Fibroblast of skin of left quadriceps (primary cell): ENCODE results near the gene PILRA.

Experiments
- DNase-seq, 2 experiments: peaks; one replicate each; pipeline ENCODE4 v3.0.0-alpha.2; 2013; ENCODE audit warnings: low read depth in 2 of 2

PILRA gene

GRCh38 chr7:100411101-100411500 lies 37.8 kb downstream of the PILRA start:
- no peak for DNase-seq

- DNase-seq: no peak
Observed at GRCh38 chr7:100413346-100413745, 40.1 kb downstream of the PILRA start.

GRCh38 chr7:100413889-100414288 lies 40.6 kb downstream of the PILRA start:
- DNase-seq: no peak

GRCh38 chr7:100415448-100415847 lies 42.2 kb downstream of the PILRA start:
- no peak for DNase-seq

- DNase-seq: peak in 1 of 2 experiments; percentile 3
Observed at GRCh38 chr7:100418930-100419659, 45.8 kb downstream of the PILRA start.

- no peak for DNase-seq
Observed at GRCh38 chr7:100419660-100420226, 46.5 kb downstream of the PILRA start.

- DNase-seq: no peak
Observed at GRCh38 chr7:100423315-100423714, 50.0 kb downstream of the PILRA start.

GRCh38 chr7:100425347-100425746 lies 52.1 kb downstream of the PILRA start:
- DNase-seq: no peak

GRCh38 chr7:100426516-100426915 lies 53.2 kb downstream of the PILRA start:
- DNase-seq: no peak

GRCh38 chr7:100427762-100428198 lies 54.5 kb downstream of the PILRA start:
- DNase-seq: no peak

- DNase-seq: peak; percentile 95
Observed at GRCh38 chr7:100428199-100428966, 55.1 kb downstream of the PILRA start, which contains the start of gene ZCWPW1. TSS of gene ZCWPW1 (minus strand) at chr7:100428703. CDS start at chr7:100420649, 8,054 bp downstream.

GRCh38 chr7:100428967-100429636 lies 55.8 kb downstream of the PILRA start:
- peak; percentile 99 to 100 for DNase-seq

- peak; percentile 96 for DNase-seq
Observed at GRCh38 chr7:100429637-100430492, 56.6 kb downstream of the PILRA start, which contains the start of gene MEPCE. TSS of gene MEPCE (plus strand) at chr7:100429831. CDS start at chr7:100430019, 188 bp downstream.

GRCh38 chr7:100430493-100431285 lies 57.4 kb downstream of the PILRA start:
- DNase-seq: no peak

GRCh38 chr7:100431286-100431735 lies 58.0 kb downstream of the PILRA start:
- no peak for DNase-seq

- DNase-seq: no peak
Observed at GRCh38 chr7:100432053-100432452, 58.8 kb downstream of the PILRA start.

- no peak for DNase-seq
Observed at GRCh38 chr7:100432621-100433275, 59.5 kb downstream of the PILRA start.

GRCh38 chr7:100433276-100433591 lies 59.9 kb downstream of the PILRA start:
- DNase-seq: no peak

GRCh38 chr7:100433592-100434296 lies 60.5 kb downstream of the PILRA start:
- no peak for DNase-seq
